A549 (cell line): ENCODE measurements around the gene SLC2A10.

Experiments
- CHD2 ChIP-seq: fragments of 150-350 bp; IDR thresholded peaks from 2 replicates; pipeline ENCODE4 v1.6.1; 2014; ENCODE audit warnings: low read length; ENCODE audit not compliant: partially characterized antibody
- CTCF ChIP-seq: fragments of >200 bp; sonication (Bioruptor Twin); formaldehyde crosslinking; IDR thresholded peaks from 3 replicates; pipeline ENCODE4 v1.5.1; 2016
- EP300 ChIP-seq, 2 experiments: fragments of >200 bp; sonication (Bioruptor Twin); formaldehyde crosslinking; IDR thresholded peaks; 2 replicates in 1 of 2; 3 replicates in 1 of 2; pipeline ENCODE4 v1.6.1; 2016 to 2017
- HDAC2 ChIP-seq: fragments of 200-600 bp; sonication (generic); IDR thresholded peaks from 2 replicates; pipeline ENCODE4 v1.6.1; 2016
- JUN ChIP-seq, 2 experiments: fragments of >200 bp; sonication (Bioruptor Twin); formaldehyde crosslinking; IDR thresholded peaks; 2 replicates in 1 of 2; 3 replicates in 1 of 2; pipeline ENCODE4 v1.6.1; 2016 to 2017
- POLR2A ChIP-seq: IDR thresholded peaks from 2 replicates; pipeline ENCODE4 v1.6.1; 2012; ENCODE audit warnings: mild to moderate bottlenecking, low read length
- RAD21 ChIP-seq, 2 experiments: fragments of >200 bp in 1 of 2; sonication (Bioruptor Twin) in 1 of 2; formaldehyde crosslinking in 1 of 2; IDR thresholded peaks in 1 of 2; conservative IDR thresholded peaks in 1 of 2; 2 replicates in 1 of 2; 3 replicates in 1 of 2; pipeline ENCODE4 v1.6.1; 2012 to 2018; ENCODE audit warnings: inconsistent platforms in 1 of 2
- SMC3 ChIP-seq: fragments of >200 bp; sonication (Bioruptor Twin); formaldehyde crosslinking; IDR thresholded peaks from 3 replicates; pipeline ENCODE4 v1.6.1; 2018; ENCODE audit warnings: inconsistent platforms
- USF2 ChIP-seq: fragments of 450-650 bp; IDR thresholded peaks from 2 replicates; pipeline ENCODE4 v1.6.1; 2014; ENCODE audit warnings: antibody characterized with exemption
- TF ChIP-seq, protein P1 (sequence below): IDR thresholded peaks from 2 replicates; pipeline ENCODE4 v1.6.1; 2012

- TF ChIP-seq CTCF (no peak), EP300 (IDR thresholded peaks at IDR 0.05) (no peak), HDAC2 (no peak), JUN (IDR thresholded peaks at IDR 0.05) (no peak), RAD21 (conservative IDR thresholded peaks at IDR 0.05 in 1 of 2, IDR thresholded peaks at IDR 0.05 in 1 of 2) (no peak), POLR2A (no peak), SMC3 (no peak), CHD2 (no peak), USF2 (no peak)
- TF ChIP-seq, protein P1, sequence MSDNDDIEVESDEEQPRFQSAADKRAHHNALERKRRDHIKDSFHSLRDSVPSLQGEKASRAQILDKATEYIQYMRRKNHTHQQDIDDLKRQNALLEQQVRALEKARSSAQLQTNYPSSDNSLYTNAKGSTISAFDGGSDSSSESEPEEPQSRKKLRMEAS = no peak
Observed at GRCh38 chr20:46666818-46667515, 42.5 kb upstream of the SLC2A10 start.
